ENCODE data around the gene ICAM3.
"Not testable (repeated sequence)": the region's sequence is repeated elsewhere in the genome, so short reads cannot be mapped to it uniquely, and the experiment has no call there.

Gene ICAM3

GRCh38 chr19:10343495-10343894 is 4.1 kb upstream of the ICAM3 start:
- no peak for TF ChIP-seq CTCF (conservative IDR thresholded peaks at IDR 0.05; ENCODE audit: low read length)
- DNase-seq (ENCODE audit: low read depth), result no peak

GRCh38 chr19:10339977-10340376 is 553 bp upstream of the ICAM3 start:
- no peak for TF ChIP-seq CTCF (conservative IDR thresholded peaks at IDR 0.05; ENCODE audit: low read length)
- DNase-seq (ENCODE audit: low read depth), result no peak
- no peak overlapping the region for H3K4me3 ChIP-seq (ENCODE audit: low read length)

More at GRCh38 chr19:10343495-10343894, 4.1 kb upstream of the ICAM3 start:
- no peak overlapping the region for H3K4me3 ChIP-seq (ENCODE audit: low read length)

GRCh38 chr19:10338940-10339339 is 484 bp downstream of the ICAM3 start:
- DNase-seq (ENCODE audit: low read depth), result no peak
- no peak for TF ChIP-seq CTCF (conservative IDR thresholded peaks at IDR 0.05; ENCODE audit: low read length)
- H3K4me3 ChIP-seq (ENCODE audit: low read length), result no peak overlapping the region

- DNase-seq (ENCODE audit: low read depth); H3K4me3 ChIP-seq (ENCODE audit: low read length): not testable (repeated sequence)
These were observed 2.7 kb downstream of the ICAM3 start for GRCh38 chr19:10336725-10337124.

- H3K4me3 ChIP-seq (ENCODE audit: low read length), result peak overlapping the region; percentile 86
- TF ChIP-seq CTCF (conservative IDR thresholded peaks at IDR 0.05; ENCODE audit: low read length), result no peak
- DNase-seq (ENCODE audit: low read depth), result no peak
These were observed 4.0 kb downstream of the ICAM3 start for GRCh38 chr19:10335352-10335985.

GRCh38 chr19:10334588-10335351 is 4.7 kb downstream of the ICAM3 start:
- TF ChIP-seq CTCF (conservative IDR thresholded peaks at IDR 0.05; ENCODE audit: low read length), result 0 out of 2 replicates have a peak, but pooled peaks have one; percentile 14
- peak overlapping the region; percentile 86 for H3K4me3 ChIP-seq (ENCODE audit: low read length)
- peak; percentile 93 for DNase-seq (ENCODE audit: low read depth)

GRCh38 chr19:10333758-10334587 is 5.5 kb downstream of the ICAM3 start:
- TF ChIP-seq CTCF (conservative IDR thresholded peaks at IDR 0.05; ENCODE audit: low read length), result no peak
- H3K4me3 ChIP-seq (ENCODE audit: low read length), result peak overlapping the region; percentile 86
- no peak for DNase-seq (ENCODE audit: low read depth)

Measured in AG10803 (cell line).